Progenitor cell of endocrine pancreas (in vitro differentiated cells): Measurements from ENCODE around the gene SH2B3. TPM values are rescaled to one million over a fixed set of nuclear protein-coding genes. Genes with fewer than 3 reads are reported as not detected.
A peak's percentile ranks its signal among the peaks of the same experiment; 100 is the strongest.

Experiments used
- DNase-seq: peaks from one replicate; pipeline ENCODE4 v3.0.0; 2021; ENCODE audit warnings: low spot score; ENCODE audit not compliant: unreplicated experiment
- H3K27ac Mint-ChIP-seq: 2 replicates; pipeline ENCODE4 v1.8.0; 2021; ENCODE audit warnings: mild to moderate bottlenecking, moderate library complexity, mixed read lengths
- H3K27me3 Mint-ChIP-seq: 2 replicates; pipeline ENCODE4 v1.8.0; 2021; ENCODE audit warnings: mixed read lengths
- H3K36me3 Mint-ChIP-seq: 2 replicates; pipeline ENCODE4 v1.8.0; 2022; ENCODE audit warnings: mixed read lengths; ENCODE audit not compliant: insufficient read depth
- H3K4me1 Mint-ChIP-seq: 2 replicates; pipeline ENCODE4 v1.8.0; 2021; ENCODE audit warnings: low read depth, mixed read lengths
- H3K4me3 Mint-ChIP-seq: 2 replicates; pipeline ENCODE4 v1.8.0; 2021; ENCODE audit warnings: low read depth, mild to moderate bottlenecking, moderate library complexity, mixed read lengths
- H3K9me3 Mint-ChIP-seq: 2 replicates; pipeline ENCODE4 v1.8.0; 2021; ENCODE audit warnings: low read depth, mixed read lengths
- total RNA-seq: library from RNA; stranded (reverse); gene quantifications from 2 replicates; pipeline ENCODE4 v1.2.1, GENCODE V29; 2021
- TF ChIP-seq, protein P1 (sequence below): fragments of 200-600 bp; sonication (generic); IDR thresholded peaks from one replicate; pipeline ENCODE4 v1.5.0; 2021; ENCODE audit warnings: antibody characterized with exemption, mild to moderate bottlenecking; ENCODE audit not compliant: unreplicated experiment

SH2B3 gene
- total RNA-seq, 1 donor from 2014 or later, result 0.72 TPM

DNA sequence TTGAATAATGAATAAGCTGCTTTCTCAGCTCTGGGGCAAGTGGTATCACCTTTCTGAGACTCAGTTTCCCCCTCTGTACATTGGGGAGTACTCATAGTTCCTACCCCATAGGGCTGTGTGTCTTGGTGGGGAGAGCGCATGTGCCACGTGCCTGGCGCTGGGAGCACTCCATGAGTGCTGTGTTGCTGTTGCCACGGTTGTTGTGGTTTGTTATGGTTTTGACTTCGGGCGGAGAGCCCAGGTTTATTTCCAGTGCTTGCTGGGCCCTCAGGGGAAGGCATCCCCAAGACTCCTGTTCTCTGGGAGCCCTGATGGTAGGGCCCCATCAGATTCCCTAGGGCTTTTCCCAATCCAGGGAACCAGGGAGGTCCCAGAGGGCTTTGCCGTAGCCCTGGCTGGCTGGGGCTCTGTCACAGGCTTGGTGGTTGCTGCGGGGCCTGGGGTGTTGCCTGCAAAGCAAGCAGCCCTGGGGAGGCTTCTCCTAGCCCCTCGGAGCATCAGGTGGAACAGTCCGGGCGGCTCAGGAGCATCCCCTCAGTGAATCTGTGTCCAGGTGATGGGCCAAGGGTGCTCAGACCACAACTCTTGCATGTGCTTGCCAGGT lies 18.6 kb downstream of the SH2B3 start:
- TF ChIP-seq, protein P1, sequence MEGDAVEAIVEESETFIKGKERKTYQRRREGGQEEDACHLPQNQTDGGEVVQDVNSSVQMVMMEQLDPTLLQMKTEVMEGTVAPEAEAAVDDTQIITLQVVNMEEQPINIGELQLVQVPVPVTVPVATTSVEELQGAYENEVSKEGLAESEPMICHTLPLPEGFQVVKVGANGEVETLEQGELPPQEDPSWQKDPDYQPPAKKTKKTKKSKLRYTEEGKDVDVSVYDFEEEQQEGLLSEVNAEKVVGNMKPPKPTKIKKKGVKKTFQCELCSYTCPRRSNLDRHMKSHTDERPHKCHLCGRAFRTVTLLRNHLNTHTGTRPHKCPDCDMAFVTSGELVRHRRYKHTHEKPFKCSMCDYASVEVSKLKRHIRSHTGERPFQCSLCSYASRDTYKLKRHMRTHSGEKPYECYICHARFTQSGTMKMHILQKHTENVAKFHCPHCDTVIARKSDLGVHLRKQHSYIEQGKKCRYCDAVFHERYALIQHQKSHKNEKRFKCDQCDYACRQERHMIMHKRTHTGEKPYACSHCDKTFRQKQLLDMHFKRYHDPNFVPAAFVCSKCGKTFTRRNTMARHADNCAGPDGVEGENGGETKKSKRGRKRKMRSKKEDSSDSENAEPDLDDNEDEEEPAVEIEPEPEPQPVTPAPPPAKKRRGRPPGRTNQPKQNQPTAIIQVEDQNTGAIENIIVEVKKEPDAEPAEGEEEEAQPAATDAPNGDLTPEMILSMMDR, result no peak
- Mint-ChIP-seq H3K9me3 (no peaks in the 10 kb centered on the region), H3K36me3 (no peaks in the 10 kb centered on the region), H3K4me3 (no peak overlapping the region), H3K4me1 (no peaks in the 10 kb centered on the region), H3K27ac (no peak overlapping the region), H3K27me3 (peaks cover 4% of the 10 kb centered on the region)
- DNase-seq, result no peak

DNA sequence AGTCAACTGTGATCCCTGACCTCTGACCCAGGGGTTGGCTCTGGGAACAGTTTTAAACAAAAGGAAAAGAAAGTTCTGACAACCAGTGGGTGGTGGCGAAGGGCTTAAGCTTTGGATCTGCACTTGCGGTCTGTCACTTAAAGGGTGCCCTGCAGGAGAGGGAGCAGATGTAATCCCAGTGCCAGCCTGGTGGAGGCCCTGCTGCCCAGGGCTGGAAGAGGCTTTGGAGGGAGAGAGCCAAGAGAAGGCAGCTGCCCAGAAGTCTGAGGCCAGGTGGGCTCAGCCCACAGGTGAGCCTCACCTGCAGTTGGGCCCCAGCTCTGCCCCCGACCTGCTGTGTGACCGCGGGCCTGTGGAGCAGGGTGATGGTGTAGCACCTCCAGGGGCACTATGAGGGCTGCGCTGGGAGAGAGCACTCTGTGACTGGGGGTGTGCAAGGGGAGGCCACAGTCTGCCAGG lies 19.1 kb downstream of the SH2B3 start:
- TF ChIP-seq, protein P1, result peak; percentile 28
- Mint-ChIP-seq H3K4me1 (no peaks in the 10 kb centered on the region), H3K4me3 (no peak overlapping the region), H3K27ac (no peak overlapping the region), H3K36me3 (no peaks in the 10 kb centered on the region), H3K27me3 (peaks cover 4% of the 10 kb centered on the region), H3K9me3 (no peaks in the 10 kb centered on the region)
- DNase-seq, result no peak

DNA sequence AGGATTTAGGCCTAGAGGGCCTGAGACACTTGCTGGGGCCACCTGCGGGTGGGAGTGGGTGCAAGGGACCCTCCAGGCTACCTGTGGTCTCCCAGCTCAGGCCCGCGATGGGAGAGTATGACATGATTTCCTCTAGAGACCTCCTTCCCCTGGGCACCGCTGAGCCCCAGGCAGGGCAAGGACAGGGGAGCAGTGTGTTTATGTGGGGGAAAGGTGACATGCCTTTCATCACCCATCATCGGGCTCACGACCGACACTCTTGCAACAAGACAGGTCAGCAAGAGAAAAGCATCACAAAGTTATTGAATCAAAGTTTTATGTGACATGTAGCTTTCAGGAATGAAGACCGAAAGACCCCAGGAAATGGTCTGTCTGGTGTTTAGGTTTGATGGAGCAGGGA lies 19.9 kb downstream of the SH2B3 start:
- no peak for DNase-seq
- no peaks in the 10 kb centered on the region for H3K4me1 Mint-ChIP-seq
- H3K36me3 Mint-ChIP-seq, result no peaks in the 10 kb centered on the region
- H3K27me3 Mint-ChIP-seq, result peaks cover 7% of the 10 kb centered on the region
- no peaks in the 10 kb centered on the region for H3K9me3 Mint-ChIP-seq
- TF ChIP-seq, protein P1, result no peak
- H3K27ac Mint-ChIP-seq, result peak overlapping the region; percentile 26
- no peak overlapping the region for H3K4me3 Mint-ChIP-seq

DNA sequence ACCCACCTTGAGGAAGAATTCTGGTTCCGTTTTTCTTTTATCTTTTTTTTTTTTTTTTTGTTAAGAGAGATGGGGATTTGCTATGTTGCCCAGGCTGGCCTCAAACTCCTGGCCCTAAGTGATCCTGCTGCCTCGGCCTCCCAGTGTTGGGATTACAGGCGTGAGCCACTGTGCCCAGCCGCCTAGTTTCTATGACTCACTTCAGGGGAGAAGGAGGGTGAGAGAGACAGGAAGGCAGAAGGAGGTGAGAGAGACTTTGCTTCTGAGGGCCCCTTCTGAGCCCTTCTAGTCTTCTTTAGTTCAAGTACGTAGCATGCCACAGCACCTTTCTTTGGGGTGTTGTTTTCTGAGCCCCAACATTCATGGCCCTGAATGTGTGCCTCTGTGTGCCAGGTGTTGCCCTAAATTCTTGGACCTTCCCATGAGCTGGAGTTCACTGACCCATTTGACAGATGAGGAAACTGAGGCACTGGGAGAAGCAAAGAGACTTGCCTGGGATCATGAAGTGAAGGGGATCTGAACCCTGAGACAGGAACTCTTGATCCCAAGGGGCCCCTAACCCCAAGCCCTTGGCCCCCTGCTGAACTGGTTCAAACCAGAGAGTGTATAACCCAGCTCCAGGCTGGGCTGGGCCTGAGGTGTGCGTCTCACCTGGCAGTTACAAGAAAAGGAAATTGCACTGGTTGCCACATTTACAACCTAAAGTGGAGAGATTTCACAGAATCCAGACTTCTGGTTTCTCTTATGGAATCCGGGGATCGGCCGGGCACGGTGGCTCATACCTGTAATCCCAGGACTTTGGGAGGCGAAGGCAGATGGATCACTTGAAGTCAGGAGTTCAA lies 20.8 kb downstream of the SH2B3 start:
- Mint-ChIP-seq H3K27ac (no peak overlapping the region), H3K4me1 (no peaks in the 10 kb centered on the region), H3K9me3 (no peaks in the 10 kb centered on the region), H3K36me3 (no peaks in the 10 kb centered on the region), H3K4me3 (no peak overlapping the region), H3K27me3 (peaks cover 13% of the 10 kb centered on the region)
- DNase-seq, result no peak
- TF ChIP-seq, protein P1, result no peak

DNA sequence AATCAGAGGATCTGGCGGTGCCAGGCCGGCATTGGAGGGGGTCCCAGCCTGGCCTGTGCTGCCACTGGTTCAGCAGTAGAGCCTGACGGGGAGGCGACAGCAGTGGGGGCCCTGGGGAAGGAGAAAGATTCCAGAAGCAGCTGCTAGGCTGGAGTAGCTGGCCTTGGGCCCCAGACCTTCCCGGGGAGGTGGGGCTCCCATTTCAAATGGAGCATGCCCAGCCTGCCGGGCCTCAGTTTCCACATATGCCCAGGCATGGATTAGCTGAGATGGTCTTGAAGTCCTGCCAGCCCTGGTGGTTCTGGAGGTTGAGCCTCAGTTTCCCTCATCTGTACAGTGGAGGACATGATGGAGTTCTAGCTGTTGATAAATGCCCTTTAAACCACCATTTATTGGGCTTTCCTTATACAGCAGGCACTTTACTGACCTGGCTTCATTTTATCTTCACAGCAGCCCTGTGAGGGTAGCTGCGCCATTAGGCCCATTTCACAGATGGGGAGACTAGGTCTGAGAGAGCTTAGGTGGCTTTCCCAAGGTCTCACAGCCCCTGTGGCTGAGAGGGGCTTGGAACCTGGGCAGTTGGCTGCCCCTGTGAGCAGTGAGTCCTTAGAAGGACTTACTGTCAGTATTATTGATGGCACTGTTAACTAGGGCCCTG lies 21.8 kb downstream of the SH2B3 start:
- Mint-ChIP-seq H3K36me3 (no peaks in the 10 kb centered on the region), H3K9me3 (no peaks in the 10 kb centered on the region), H3K27me3 (peaks cover 19% of the 10 kb centered on the region), H3K4me1 (peaks cover 1% of the 10 kb centered on the region), H3K27ac (no peak overlapping the region), H3K4me3 (no peak overlapping the region)
- DNase-seq, result no peak
- TF ChIP-seq, protein P1, result no peak
